Loucy (cell line): Measurements from ENCODE around the gene AGK.

Experiments
- CTCF ChIP-seq: fragments of 200-600 bp; sonication (generic); conservative IDR thresholded peaks from 2 replicates; pipeline ENCODE4 v1.5.1; 2014; ENCODE audit warnings: mild to moderate bottlenecking, antibody characterized with exemption, low read length
- EZH2phosphoT487 ChIP-seq: fragments of 200-600 bp; IDR thresholded peaks from 2 replicates; pipeline ENCODE4 v1.6.1; 2018; ENCODE audit warnings: antibody characterized with exemption, mild to moderate bottlenecking, moderate library complexity, borderline replicate concordance

DNA sequence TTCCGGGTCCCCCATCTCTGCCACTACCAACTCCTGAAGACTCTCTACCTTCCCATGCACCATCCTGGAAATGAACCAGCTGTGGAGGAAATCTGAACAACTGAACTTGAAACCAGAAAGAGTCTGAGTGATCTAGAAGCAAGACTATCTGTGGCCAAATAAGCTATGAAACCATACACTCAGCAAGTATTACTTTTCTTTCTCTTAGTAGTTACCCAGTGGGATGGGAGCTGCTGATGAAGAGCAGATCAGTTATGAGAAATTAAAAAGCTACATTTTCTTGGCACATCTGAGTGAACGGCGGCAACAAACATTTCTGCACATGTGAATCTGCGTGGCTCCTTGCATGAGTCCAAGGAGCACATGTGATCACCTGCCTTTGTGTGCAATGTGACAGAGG, 31.6 kb upstream of the AGK start:
- TF ChIP-seq CTCF (no peak), EZH2phosphoT487 (no peak)
